Stimulated activated CD4-positive, alpha-beta T cell treated with anti-CD3 and anti-CD28 coated beads, Interleukin-12 subunit alpha, Interleukin-12 subunit beta, amount 100 ng/mL, for 24 hours (primary cell): ENCODE results near the gene RDH16.
"Not testable (repeated sequence)": the region's sequence is repeated elsewhere in the genome, so short reads cannot be mapped to it uniquely, and the experiment has no call there.

ENCODE experiments used
- DNase-seq, 2 experiments: peaks; one replicate each; pipeline ENCODE4 v3.0.0-alpha.2; 2020; ENCODE audit warnings: low read depth in 2 of 2

The RDH16 gene

GRCh38 chr12:56954057-56954957 is 3.1 kb downstream of the RDH16 start:
- DNase-seq = no peak

- DNase-seq = no peak
These were observed 4.1 kb downstream of the RDH16 start for GRCh38 chr12:56953314-56953713.

GRCh38 chr12:56951582-56952339 is 5.6 kb downstream of the RDH16 start:
- no peak for DNase-seq

- DNase-seq = no peak
These were observed 8.5 kb downstream of the RDH16 start for GRCh38 chr12:56948881-56949280.

GRCh38 chr12:56948457-56948777 is 9.0 kb downstream of the RDH16 start:
- DNase-seq = no peak

GRCh38 chr12:56947633-56948456 is 9.6 kb downstream of the RDH16 start:
- no peak for DNase-seq

GRCh38 chr12:56943878-56944277 is 13.5 kb downstream of the RDH16 start:
- no peak for DNase-seq

- not testable (repeated sequence) for DNase-seq
These were observed 14.0 kb downstream of the RDH16 start for GRCh38 chr12:56943374-56943773.

- no peak for DNase-seq
These were observed 15.9 kb downstream of the RDH16 start for GRCh38 chr12:56941299-56942017.

GRCh38 chr12:56940942-56941298 is 16.5 kb downstream of the RDH16 start:
- not testable (repeated sequence) for DNase-seq

GRCh38 chr12:56935752-56936151 is 21.7 kb downstream of the RDH16 start:
- no peak for DNase-seq

GRCh38 chr12:56935157-56935556 is 22.3 kb downstream of the RDH16 start:
- no peak for DNase-seq

GRCh38 chr12:56933826-56934625 is 23.4 kb downstream of the RDH16 start, which contains the start of gene SDR9C7:
Gene SDR9C7 (minus strand): TSS chr12:56934408. CDS start chr12:56934261, 147 bp downstream.
- DNase-seq = no peak

GRCh38 chr12:56932867-56933266 is 24.5 kb downstream of the RDH16 start:
- no peak for DNase-seq

- DNase-seq = no peak
These were observed 25.3 kb downstream of the RDH16 start for GRCh38 chr12:56932146-56932545.

- DNase-seq = no peak
These were observed 25.9 kb downstream of the RDH16 start for GRCh38 chr12:56931474-56931978.

GRCh38 chr12:56930241-56930640 is 27.2 kb downstream of the RDH16 start:
- no peak for DNase-seq

GRCh38 chr12:56929780-56930179 is 27.6 kb downstream of the RDH16 start:
- DNase-seq = no peak

- DNase-seq = no peak
These were observed 29.1 kb downstream of the RDH16 start for GRCh38 chr12:56928262-56928661.

- DNase-seq = no peak
These were observed 30.1 kb downstream of the RDH16 start for GRCh38 chr12:56927281-56927680.
